ENCODE data around the gene NEK10. TPM values are rescaled to one million over a fixed set of nuclear protein-coding genes. Genes with fewer than 3 reads are reported as not detected.

The NEK10 gene
- total RNA-seq, 1 donor from 2014 or later = 4.2 TPM

DNA sequence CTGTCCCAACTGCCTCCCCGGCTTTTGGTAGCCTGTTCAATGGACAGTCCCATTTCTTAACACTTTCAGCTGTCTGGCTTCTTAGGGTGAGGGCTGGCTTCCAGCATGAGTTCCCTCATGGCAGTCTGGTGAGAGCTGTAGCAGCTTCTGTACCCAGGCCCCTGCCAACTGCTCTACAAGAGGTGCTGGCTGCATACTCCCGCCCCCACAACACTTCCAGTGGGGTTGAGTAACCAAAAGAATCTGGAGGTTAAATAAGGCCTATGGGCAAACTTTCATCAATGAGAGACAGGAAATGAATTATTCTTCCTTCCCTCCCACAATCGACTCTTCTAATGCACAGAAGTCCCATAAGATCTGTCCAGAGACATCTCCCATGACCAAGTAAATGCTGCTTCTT lies 145.0 kb downstream of the NEK10 start:
- H3K4me3 Mint-ChIP-seq = no peak overlapping the region
- no peaks in the 10 kb centered on the region for H3K36me3 Mint-ChIP-seq
- H3K9me3 Mint-ChIP-seq = peaks cover 7% of the 10 kb centered on the region
- TF ChIP-seq, protein P1, sequence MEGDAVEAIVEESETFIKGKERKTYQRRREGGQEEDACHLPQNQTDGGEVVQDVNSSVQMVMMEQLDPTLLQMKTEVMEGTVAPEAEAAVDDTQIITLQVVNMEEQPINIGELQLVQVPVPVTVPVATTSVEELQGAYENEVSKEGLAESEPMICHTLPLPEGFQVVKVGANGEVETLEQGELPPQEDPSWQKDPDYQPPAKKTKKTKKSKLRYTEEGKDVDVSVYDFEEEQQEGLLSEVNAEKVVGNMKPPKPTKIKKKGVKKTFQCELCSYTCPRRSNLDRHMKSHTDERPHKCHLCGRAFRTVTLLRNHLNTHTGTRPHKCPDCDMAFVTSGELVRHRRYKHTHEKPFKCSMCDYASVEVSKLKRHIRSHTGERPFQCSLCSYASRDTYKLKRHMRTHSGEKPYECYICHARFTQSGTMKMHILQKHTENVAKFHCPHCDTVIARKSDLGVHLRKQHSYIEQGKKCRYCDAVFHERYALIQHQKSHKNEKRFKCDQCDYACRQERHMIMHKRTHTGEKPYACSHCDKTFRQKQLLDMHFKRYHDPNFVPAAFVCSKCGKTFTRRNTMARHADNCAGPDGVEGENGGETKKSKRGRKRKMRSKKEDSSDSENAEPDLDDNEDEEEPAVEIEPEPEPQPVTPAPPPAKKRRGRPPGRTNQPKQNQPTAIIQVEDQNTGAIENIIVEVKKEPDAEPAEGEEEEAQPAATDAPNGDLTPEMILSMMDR (conservative IDR thresholded peaks at IDR 0.05) = no peak
- peaks cover 6% of the 10 kb centered on the region for H3K4me1 Mint-ChIP-seq (ENCODE audit: unreplicated experiment)
- no peaks in the 10 kb centered on the region for H3K27me3 Mint-ChIP-seq
- DNase-seq (ENCODE audit: extremely low spot score, unreplicated experiment) = no peak
- no peak overlapping the region for H3K27ac Mint-ChIP-seq

DNA sequence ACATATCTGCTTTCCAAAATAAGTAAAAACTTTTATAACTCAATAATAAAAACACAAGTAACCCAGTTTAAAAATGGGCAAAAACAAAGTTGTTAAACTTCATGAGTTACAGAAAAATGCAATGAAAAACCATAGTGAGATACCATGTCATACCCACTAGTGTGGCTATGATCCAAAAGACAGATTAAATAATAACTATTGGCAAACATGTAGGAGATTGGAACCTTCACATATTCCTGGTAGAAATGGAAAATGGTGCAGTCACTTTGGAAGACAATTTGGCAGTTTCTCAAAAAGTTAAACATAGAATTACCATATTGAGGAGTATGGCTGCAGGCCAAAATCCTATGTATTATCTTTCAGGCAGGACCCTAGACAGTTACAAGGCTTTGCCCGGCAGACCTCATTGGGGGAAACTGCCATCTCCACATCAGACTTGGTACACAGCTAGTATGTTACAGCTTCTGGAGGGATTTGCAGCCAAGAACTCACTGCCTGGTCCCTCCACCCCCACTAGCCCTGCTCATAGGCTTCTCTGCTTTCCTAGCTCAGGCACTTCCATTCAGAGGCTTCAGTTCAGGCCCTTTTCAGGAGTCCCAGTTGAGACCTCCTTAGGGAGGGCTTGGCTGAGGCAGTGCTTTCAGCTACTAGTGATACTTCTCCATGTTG lies 147.8 kb downstream of the NEK10 start:
- no peaks in the 10 kb centered on the region for H3K27me3 Mint-ChIP-seq
- no peak for DNase-seq (ENCODE audit: extremely low spot score, unreplicated experiment)
- H3K27ac Mint-ChIP-seq = no peak overlapping the region
- H3K4me3 Mint-ChIP-seq = no peak overlapping the region
- TF ChIP-seq, protein P1 (conservative IDR thresholded peaks at IDR 0.05) = no peak
- no peaks in the 10 kb centered on the region for H3K36me3 Mint-ChIP-seq
- H3K9me3 Mint-ChIP-seq = peaks cover 7% of the 10 kb centered on the region
- H3K4me1 Mint-ChIP-seq (ENCODE audit: unreplicated experiment) = peaks cover 6% of the 10 kb centered on the region

DNA sequence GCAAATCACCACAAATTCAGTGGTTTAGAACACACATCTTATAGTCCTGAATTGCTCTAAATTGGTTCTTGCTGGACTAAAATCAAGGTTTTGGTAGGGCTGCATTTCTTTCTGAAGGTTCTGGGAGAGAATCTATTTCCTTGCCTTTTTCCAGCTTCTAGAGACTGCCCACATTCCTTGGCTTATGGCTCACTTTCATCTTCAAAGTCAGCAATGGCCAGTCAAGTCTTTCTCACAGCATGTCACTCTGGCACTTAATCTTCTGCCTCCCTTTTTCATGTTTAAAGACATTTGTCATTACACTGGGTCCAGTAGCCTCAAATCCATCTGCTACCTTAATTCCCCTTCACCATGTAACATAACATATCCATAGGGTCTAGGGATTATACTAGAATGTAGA lies 149.0 kb downstream of the NEK10 start:
- Mint-ChIP-seq H3K27ac (no peak overlapping the region), H3K27me3 (no peaks in the 10 kb centered on the region), H3K4me3 (no peak overlapping the region), H3K9me3 (peaks cover 7% of the 10 kb centered on the region), H3K36me3 (no peaks in the 10 kb centered on the region), H3K4me1 (ENCODE audit: unreplicated experiment) (peaks cover 6% of the 10 kb centered on the region)
- DNase-seq (ENCODE audit: extremely low spot score, unreplicated experiment) = no peak
- TF ChIP-seq, protein P1 (conservative IDR thresholded peaks at IDR 0.05) = no peak

- H3K4me1 Mint-ChIP-seq (ENCODE audit: unreplicated experiment) = peaks cover 6% of the 10 kb centered on the region
- H3K27ac Mint-ChIP-seq = no peak overlapping the region
- H3K4me3 Mint-ChIP-seq = no peak overlapping the region
- no peaks in the 10 kb centered on the region for H3K27me3 Mint-ChIP-seq
- H3K36me3 Mint-ChIP-seq = no peaks in the 10 kb centered on the region
- TF ChIP-seq, protein P1 (conservative IDR thresholded peaks at IDR 0.05) = no peak
- peaks cover 7% of the 10 kb centered on the region for H3K9me3 Mint-ChIP-seq
- DNase-seq (ENCODE audit: extremely low spot score, unreplicated experiment) = no peak
These were observed 149.9 kb downstream of the NEK10 start for GRCh38 chr3:27219127-27219845.

GRCh38 chr3:27216955-27217552 lies 152.1 kb downstream of the NEK10 start:
- TF ChIP-seq, protein P1 (conservative IDR thresholded peaks at IDR 0.05) = no peak
- Mint-ChIP-seq H3K27ac (no peak overlapping the region), H3K9me3 (no peaks in the 10 kb centered on the region), H3K4me3 (no peak overlapping the region), H3K36me3 (no peaks in the 10 kb centered on the region), H3K27me3 (no peaks in the 10 kb centered on the region), H3K4me1 (ENCODE audit: unreplicated experiment) (no peaks in the 10 kb centered on the region)
- DNase-seq (ENCODE audit: extremely low spot score, unreplicated experiment) = no peak

Data from type B pancreatic cell (in vitro differentiated cells).